Endothelial cell (in vitro differentiated cells): Measurements from ENCODE around the gene GPR132. TPM values are rescaled to one million over a fixed set of nuclear protein-coding genes. Genes with fewer than 3 reads are reported as not detected.

ENCODE experiments used
- DNase-seq: peaks from one replicate; pipeline ENCODE4 v3.0.0; 2021; ENCODE audit warnings: low spot score
- H3K27ac Mint-ChIP-seq: one replicate; pipeline ENCODE4 v1.8.0; 2021; ENCODE audit warnings: mixed read lengths, inconsistent platforms; ENCODE audit not compliant: unreplicated experiment
- H3K27me3 Mint-ChIP-seq: one replicate; pipeline ENCODE4 v1.8.0; 2021; ENCODE audit warnings: mild to moderate bottlenecking, moderate library complexity, mixed read lengths, inconsistent platforms; ENCODE audit not compliant: unreplicated experiment
- H3K36me3 Mint-ChIP-seq: one replicate; pipeline ENCODE4 v1.8.0; 2021; ENCODE audit warnings: mild to moderate bottlenecking, low read depth, mixed read lengths, inconsistent platforms; ENCODE audit not compliant: unreplicated experiment
- H3K4me1 Mint-ChIP-seq: one replicate; pipeline ENCODE4 v1.8.0; 2021; ENCODE audit warnings: mild to moderate bottlenecking, mixed read lengths, inconsistent platforms; ENCODE audit not compliant: unreplicated experiment
- H3K4me3 Mint-ChIP-seq: one replicate; pipeline ENCODE4 v1.8.0; 2021; ENCODE audit warnings: mild to moderate bottlenecking, mixed read lengths, inconsistent platforms; ENCODE audit not compliant: unreplicated experiment
- H3K9me3 Mint-ChIP-seq: one replicate; pipeline ENCODE4 v1.8.0; 2021; ENCODE audit warnings: mixed read lengths, inconsistent platforms; ENCODE audit not compliant: unreplicated experiment
- total RNA-seq: library from RNA; stranded (reverse); fragmentation: NEBNext Ultra II Directional; extraction: Animal tissue kit (Norgen Biotek cat#: 25700); gene quantifications from one replicate; pipeline ENCODE4 v1.2.1, GENCODE V29; 2021; ENCODE audit not compliant: unreplicated experiment
- TF ChIP-seq, protein P1 (sequence below): fragments of 200-600 bp; sonication (generic); IDR thresholded peaks from one replicate; pipeline ENCODE4 v1.5.0; 2021; ENCODE audit warnings: antibody characterized with exemption; ENCODE audit not compliant: unreplicated experiment

Gene GPR132
- total RNA-seq, 1 donor from 2014 or later: not detected

DNA sequence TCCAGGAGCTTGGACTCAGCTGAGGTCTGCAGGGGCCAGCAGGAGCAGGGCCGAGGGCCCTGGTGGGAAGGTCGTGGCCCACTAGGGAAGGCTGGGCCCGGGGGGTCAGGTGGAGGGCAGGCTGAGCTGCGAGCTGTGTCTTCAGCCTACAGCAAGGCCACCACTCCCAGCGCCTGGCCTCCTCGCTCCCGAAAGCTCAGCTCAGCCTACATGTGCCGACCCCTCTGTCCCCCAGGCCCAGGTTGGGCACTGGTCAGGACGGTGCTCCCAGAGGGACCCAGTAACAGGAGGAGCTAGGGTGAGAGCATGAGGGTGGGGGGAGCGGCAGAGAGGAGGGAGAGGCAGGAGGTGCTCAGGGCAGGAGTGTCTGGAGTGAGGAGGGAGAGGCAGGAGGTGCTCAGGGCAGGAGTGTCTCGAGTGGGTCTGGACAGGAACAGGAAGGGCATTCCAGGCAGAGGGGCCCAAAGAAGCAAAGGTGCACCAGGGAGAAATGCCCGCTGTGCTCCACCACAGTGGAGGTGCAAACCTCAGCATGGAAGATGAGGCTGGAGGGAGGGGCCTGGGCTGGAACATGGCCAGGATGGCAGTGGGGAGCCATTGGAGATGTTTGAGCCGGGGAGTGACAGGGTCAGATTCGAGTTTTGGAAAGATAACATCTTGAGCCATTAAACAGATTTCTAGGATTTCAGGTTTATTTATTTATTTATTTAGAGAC, 29.1 kb upstream of the GPR132 start:
- peaks cover 10% of the 10 kb centered on the region for H3K9me3 Mint-ChIP-seq
- H3K36me3 Mint-ChIP-seq: peaks cover 24% of the 10 kb centered on the region
- DNase-seq: no peak
- peak overlapping the region; percentile 78 for H3K4me3 Mint-ChIP-seq
- TF ChIP-seq, protein P1, sequence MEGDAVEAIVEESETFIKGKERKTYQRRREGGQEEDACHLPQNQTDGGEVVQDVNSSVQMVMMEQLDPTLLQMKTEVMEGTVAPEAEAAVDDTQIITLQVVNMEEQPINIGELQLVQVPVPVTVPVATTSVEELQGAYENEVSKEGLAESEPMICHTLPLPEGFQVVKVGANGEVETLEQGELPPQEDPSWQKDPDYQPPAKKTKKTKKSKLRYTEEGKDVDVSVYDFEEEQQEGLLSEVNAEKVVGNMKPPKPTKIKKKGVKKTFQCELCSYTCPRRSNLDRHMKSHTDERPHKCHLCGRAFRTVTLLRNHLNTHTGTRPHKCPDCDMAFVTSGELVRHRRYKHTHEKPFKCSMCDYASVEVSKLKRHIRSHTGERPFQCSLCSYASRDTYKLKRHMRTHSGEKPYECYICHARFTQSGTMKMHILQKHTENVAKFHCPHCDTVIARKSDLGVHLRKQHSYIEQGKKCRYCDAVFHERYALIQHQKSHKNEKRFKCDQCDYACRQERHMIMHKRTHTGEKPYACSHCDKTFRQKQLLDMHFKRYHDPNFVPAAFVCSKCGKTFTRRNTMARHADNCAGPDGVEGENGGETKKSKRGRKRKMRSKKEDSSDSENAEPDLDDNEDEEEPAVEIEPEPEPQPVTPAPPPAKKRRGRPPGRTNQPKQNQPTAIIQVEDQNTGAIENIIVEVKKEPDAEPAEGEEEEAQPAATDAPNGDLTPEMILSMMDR: no peak
- peaks cover 19% of the 10 kb centered on the region for H3K4me1 Mint-ChIP-seq
- peaks cover 18% of the 10 kb centered on the region for H3K27me3 Mint-ChIP-seq
- H3K27ac Mint-ChIP-seq: no peak overlapping the region

DNA sequence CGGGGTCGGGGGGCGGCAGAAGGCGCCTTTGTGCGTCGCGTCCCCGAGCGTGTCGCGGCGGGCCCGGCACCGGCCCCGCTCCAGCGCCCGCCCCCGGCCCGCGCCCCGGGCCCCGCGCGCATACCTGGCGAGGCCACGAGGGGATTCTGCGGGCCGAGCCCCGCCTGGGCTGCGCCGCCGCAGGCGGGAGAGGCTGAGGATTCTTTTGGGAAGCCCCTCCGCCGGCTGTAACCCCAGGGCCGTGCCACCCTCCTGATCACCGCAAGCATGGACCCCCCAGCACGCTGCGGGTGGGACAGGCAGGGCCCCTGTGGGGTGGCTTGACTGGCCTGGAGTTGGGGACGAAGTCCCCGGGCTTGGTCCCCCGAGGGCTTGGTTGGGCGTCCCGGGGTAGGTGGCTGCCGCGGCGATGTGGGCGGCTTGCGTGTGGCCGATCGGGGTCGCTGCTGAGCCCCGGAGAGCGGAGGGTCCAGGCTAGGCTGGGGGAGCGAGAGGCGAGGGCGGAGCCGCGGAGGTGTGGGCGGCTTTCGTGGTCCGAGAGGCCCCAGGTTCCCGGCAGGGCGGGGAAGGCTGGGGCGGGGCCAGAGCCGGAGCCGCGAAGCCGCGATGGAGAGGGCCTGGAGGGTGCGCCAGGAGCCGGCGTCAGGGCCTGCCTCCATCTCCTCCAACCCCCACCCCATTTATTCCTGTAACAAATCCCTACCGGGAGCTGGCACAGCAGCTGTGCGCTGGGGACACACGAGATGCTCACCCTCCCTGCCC, 28.4 kb upstream of the GPR132 start:
- Mint-ChIP-seq H3K27me3 (peaks cover 15% of the 10 kb centered on the region), H3K36me3 (peaks cover 19% of the 10 kb centered on the region), H3K4me1 (peaks cover 19% of the 10 kb centered on the region), H3K27ac (no peak overlapping the region), H3K9me3 (peaks cover 4% of the 10 kb centered on the region), H3K4me3 (no peak overlapping the region)
- peak; percentile 89 for DNase-seq
- TF ChIP-seq, protein P1: peak; percentile 56

DNA sequence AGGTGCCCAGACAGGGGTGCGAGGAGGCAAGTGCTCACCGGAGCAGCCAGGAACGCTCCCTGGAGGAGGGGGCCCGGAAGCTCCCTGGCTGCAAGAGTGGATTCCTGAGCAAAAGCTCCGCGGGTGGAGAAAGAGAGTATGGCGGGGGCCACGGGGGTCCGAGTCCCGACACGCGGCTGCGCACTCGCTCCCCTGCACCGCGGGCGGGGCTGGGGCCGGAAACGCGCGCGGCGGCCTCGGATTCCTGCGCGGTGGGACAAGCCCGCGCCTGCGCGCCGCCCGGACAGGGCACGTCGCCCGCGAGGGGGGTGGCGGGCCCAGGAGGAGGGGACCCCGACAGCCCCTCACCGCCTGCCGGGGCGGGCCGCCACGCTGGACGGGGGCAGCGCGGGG, 27.8 kb upstream of the GPR132 start:
- Mint-ChIP-seq H3K27ac (no peak overlapping the region), H3K36me3 (peaks cover 13% of the 10 kb centered on the region)

DNA sequence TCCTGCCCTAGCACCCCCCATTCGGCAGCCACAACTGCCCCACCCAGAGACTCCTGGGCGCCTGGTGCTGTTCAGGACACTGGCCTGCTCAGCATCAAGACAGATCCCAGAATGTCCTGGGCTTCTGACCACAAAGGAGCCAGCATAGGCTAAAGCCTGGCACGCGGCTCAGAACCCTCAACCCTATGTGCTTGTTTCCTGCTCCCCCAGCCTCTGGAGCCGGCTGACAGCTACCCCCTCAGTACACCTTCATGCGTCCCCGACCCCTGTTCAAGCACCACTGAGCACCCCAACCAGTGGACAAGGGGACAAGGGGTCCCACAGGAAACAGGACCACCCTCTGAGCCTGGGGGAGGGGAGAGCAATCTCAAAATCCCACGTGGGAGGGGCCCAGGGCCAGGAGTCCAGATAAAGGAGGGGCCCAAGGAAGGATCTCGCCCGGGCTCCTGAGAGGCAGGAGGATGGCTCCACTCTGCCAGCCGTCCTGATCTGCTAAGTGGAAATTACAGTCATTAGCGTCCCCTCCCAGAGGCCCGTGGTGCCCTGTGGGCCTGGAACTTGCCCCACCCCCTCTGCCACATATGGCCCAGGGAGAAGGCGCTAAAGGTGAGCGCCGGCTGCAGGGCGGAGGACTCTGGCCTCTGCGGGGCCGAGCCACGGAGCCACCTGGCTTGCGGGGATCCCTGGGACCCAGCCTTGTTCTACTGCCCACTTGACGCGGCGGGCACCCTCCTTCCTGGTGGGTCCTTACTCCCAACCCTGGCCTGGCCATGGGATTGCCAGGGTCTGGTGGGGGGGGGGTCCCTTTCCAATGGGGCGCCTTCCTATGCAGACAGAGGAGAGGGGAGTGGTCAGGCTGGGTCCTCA, 27.2 kb upstream of the GPR132 start:
- TF ChIP-seq, protein P1: no peak
- H3K4me3 Mint-ChIP-seq: peak overlapping the region; percentile 87
- H3K9me3 Mint-ChIP-seq: no peaks in the 10 kb centered on the region
- DNase-seq: no peak
- H3K36me3 Mint-ChIP-seq: peaks cover 12% of the 10 kb centered on the region
- H3K27ac Mint-ChIP-seq: no peak overlapping the region
- peaks cover 19% of the 10 kb centered on the region for H3K27me3 Mint-ChIP-seq
- peaks cover 21% of the 10 kb centered on the region for H3K4me1 Mint-ChIP-seq

More for the DNA sequence above, 27.8 kb upstream of the GPR132 start:
- peaks cover 21% of the 10 kb centered on the region for H3K4me1 Mint-ChIP-seq
- peak; percentile 71 for DNase-seq
- H3K9me3 Mint-ChIP-seq: peaks cover under 1% of the 10 kb centered on the region
- H3K27me3 Mint-ChIP-seq: peaks cover 17% of the 10 kb centered on the region
- peak overlapping the region; percentile 87 for H3K4me3 Mint-ChIP-seq
- TF ChIP-seq, protein P1: no peak
